ENCODE results near the gene SLC6A19. TPM values are rescaled to one million over a fixed set of nuclear protein-coding genes. Genes with fewer than 3 reads are reported as not detected.

Gene SLC6A19
- total and polyA plus RNA-seq, 2 of the 4 experiments (the other 2 are of a cell fraction): not detected

DNA sequence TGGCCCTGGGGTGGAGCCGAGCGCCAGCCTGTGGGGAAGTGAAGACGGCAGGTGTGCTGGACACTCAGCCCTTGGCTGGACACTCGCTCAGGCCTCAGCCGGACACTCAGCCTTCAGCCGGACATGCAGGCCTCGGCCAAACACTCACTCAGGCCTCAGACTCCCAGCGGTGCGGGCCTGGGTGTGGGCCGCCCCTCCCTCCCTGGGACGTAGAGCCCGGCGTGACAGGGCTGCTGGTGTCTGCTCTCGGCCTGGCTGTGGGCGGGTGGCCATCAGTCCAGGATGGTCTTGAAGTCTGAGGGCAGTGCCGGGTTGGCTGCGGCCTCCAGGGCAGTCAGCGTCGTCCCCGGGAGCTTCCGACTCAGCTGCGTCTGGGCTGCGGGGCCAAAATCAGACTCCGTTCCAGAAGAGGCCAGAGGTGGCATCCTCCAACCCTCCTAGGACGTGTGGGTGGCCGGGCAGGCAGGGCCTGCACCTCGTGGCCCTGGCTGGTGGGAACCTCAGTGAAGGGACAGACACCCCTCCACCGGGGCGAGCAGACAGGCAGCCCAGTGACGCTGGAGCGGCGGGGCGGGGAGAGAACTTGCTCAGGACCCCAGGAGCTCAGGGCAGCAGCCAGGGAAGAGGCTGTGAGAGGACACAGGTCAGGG lies 52.2 kb downstream of the SLC6A19 start:
- no peak overlapping the region for H2AK9ac ChIP-seq (replicated peaks; ENCODE audit: low read depth, low read length, poor library complexity)
- no peak overlapping the region for H3K18ac ChIP-seq (ENCODE audit: low read depth, low read length)
- H3K9me3 ChIP-seq (ENCODE audit: control insufficient read depth, insufficient read depth, low read length): peaks cover 6% of the 10 kb centered on the region; the same call in 1 of the 2 replicates
- dilution Hi-C loops (cut with HindIII; ENCODE audit: low sequenced_read_pairs, unreplicated experiment): no loop called here
- WGBS, 2 experiments (ENCODE audit: extremely low coverage in 2 of 2, insufficient read length in 1 of 2): 85% methylated on average over 11 of the region's 33 CpGs; no CpG with 5 or more reads in 1 of the 2 experiments
- no peak overlapping the region for H3K14ac ChIP-seq (replicated peaks; ENCODE audit: low read depth, low read length)
- no peak overlapping the region for H2BK20ac ChIP-seq (ENCODE audit: low read depth, low read length)
- in situ Hi-C loops (cut with MboI; ENCODE audit: low sequenced_read_pairs): no loop called here
- BruUV-seq (replicated peaks): no TSS peak
- intact Hi-C loops (cut with micrococcal nuclease): no loop called here
- TF ChIP-seq CHD1 (IDR thresholded peaks at IDR 0.05; ENCODE audit: low read depth, low read length) (no peak), MXI1 (IDR thresholded peaks at IDR 0.05; ENCODE audit: borderline replicate concordance, low read depth, low read length) (no peak)
- TF ChIP-seq, protein P1, sequence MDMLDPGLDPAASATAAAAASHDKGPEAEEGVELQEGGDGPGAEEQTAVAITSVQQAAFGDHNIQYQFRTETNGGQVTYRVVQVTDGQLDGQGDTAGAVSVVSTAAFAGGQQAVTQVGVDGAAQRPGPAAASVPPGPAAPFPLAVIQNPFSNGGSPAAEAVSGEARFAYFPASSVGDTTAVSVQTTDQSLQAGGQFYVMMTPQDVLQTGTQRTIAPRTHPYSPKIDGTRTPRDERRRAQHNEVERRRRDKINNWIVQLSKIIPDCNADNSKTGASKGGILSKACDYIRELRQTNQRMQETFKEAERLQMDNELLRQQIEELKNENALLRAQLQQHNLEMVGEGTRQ (IDR thresholded peaks at IDR 0.05; ENCODE audit: low read depth, low read length): no peak
- H3K9ac ChIP-seq (ENCODE audit: low read depth, low read length): no peak overlapping the region
- no peak overlapping the region for H3K23ac ChIP-seq (ENCODE audit: low read depth, low read length)
- no peak overlapping the region for H3K56ac ChIP-seq (ENCODE audit: extremely low read depth, insufficient read depth, low read length)
- POLR2A ChIA-PET (ENCODE audit: unreplicated experiment): no interaction called here
- H2BK120ac ChIP-seq (ENCODE audit: low read depth, low read length): no peak overlapping the region
- H2BK5ac ChIP-seq (ENCODE audit: low read depth, low read length, poor library complexity, severe bottlenecking): no peak overlapping the region
- H4K8ac ChIP-seq (ENCODE audit: low read depth in 2 of 2, low read length in 2 of 2): no peak overlapping the region
- no peak overlapping the region for H3K4me2 ChIP-seq (ENCODE audit: low read depth, low read length)
- no peaks in the 10 kb centered on the region for H3K79me1 ChIP-seq (ENCODE audit: low read depth in 1 of 2, low read length in 2 of 2)
- no peak overlapping the region for H3K4ac ChIP-seq (ENCODE audit: low read depth, low read length)
- no peak overlapping the region for H2AK5ac ChIP-seq (ENCODE audit: low read depth, low read length)
- no peak overlapping the region for H4K5ac ChIP-seq (ENCODE audit: low read depth, low read length)
- H2BK15ac ChIP-seq (ENCODE audit: low read depth, low read length): no peak overlapping the region
- no peaks in the 10 kb centered on the region for H3K9me1 ChIP-seq (ENCODE audit: insufficient read depth, low read length)
- no peak overlapping the region for H3K27ac ChIP-seq (ENCODE audit: insufficient read depth, low read length)
- no peak for DNase-seq
- no peaks in the 10 kb centered on the region for H3K4me1 ChIP-seq (ENCODE audit: control insufficient read depth, insufficient read depth, low read length)
- H3K36me3 ChIP-seq (ENCODE audit: control insufficient read depth, insufficient read depth, low read length): no peaks in the 10 kb centered on the region
- H4K20me1 ChIP-seq (ENCODE audit: insufficient read depth, low read length): no peaks in the 10 kb centered on the region
- no peaks in the 10 kb centered on the region; the same call in 1 of the 2 replicates for H3K27me3 ChIP-seq (ENCODE audit: control insufficient read depth, insufficient read depth, low read length)
- CTCF ChIA-PET: no interaction called here
- no peak overlapping the region for H4K91ac ChIP-seq (ENCODE audit: insufficient read depth, low read depth, low read length)
- no peak overlapping the region for H2AFZ ChIP-seq (replicated peaks; ENCODE audit: low read length, poor library complexity)
- no peak for ATAC-seq (ENCODE audit: low read depth)
- H3K4me3 ChIP-seq (ENCODE audit: insufficient read depth, low read depth, low read length): no peak overlapping the region

Measured in IMR-90 (cell line).